GM18505 (cell line): ENCODE measurements around the gene COL4A2.

ENCODE experiments used
- ATAC-seq: cut with Tn5 transposase; IDR thresholded peaks from one replicate; pipeline ENCODE4 v1.9.1; 2021; ENCODE audit not compliant: unreplicated experiment
- POLR2A ChIP-seq: IDR thresholded peaks from 4 replicates; pipeline ENCODE4 v1.6.1; 2011; ENCODE audit warnings: borderline replicate concordance; ENCODE audit not compliant: insufficient read depth, insufficient read length; ENCODE audit errors: extremely low read depth

The COL4A2 gene

DNA sequence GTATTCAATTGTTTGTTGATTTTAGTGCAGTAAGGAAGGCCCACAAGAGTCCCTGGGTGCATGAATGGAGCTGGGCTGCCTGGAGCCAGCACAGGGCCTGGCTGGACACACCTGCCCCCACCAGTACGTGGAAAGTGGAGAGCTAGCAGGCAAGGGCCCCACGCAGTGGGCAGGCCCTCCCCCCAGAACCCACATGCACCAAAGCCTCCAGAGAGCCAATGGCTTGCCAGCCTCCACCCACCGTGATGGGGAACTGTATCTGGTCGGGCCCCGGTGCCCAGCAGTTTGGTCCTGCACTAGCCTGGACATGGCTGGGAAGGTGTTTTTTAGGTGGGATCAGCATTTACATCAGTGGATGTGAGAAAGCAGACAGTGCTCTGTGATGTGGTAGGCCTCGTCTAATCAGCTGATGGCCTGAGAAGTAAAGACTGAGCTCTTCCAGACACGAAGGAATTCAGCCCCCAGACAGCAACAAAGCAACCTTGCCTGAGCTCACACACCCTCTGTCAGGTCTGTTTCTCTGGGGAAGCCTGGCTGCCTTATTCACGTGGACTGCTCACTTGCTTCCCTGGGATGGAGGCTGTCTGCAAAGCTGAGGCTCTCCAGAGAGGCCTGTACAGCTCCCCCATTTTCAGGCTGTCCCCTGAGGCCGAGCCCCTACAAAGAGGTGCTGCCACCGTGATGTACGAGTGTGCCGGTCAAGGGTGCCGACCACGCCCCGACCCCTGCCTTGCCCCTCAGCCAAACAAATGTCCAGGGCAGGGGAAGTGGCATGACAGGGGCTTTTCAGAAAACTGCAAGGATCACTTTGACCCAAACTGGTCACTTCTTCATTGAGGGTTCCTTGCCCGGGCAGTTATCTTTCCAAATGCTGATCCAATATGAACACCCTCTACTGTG lies 226.9 kb downstream of the COL4A2 start:
- no peak for ATAC-seq
- TF ChIP-seq POLR2A, result no peak

DNA sequence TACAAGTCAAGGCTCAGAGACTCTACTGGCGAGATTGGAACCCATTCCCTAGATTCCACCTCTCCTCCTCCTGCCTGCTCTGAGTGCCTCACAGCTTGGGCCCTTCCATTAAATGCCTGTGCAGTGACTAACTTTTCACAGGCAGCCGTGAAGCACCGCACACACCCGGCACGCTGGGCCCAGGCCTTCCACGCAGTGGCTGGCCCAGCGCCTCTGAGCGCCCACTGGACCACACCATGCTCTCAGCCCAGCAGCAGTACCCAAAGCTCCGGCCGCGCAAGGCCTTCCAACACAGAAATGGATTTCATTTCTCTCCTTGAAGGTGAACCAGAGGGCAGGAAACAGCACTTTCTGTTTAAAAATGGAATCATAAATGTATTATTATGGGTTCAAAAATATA lies 228.4 kb downstream of the COL4A2 start:
- ATAC-seq, result no peak
- TF ChIP-seq POLR2A, result no peak

DNA sequence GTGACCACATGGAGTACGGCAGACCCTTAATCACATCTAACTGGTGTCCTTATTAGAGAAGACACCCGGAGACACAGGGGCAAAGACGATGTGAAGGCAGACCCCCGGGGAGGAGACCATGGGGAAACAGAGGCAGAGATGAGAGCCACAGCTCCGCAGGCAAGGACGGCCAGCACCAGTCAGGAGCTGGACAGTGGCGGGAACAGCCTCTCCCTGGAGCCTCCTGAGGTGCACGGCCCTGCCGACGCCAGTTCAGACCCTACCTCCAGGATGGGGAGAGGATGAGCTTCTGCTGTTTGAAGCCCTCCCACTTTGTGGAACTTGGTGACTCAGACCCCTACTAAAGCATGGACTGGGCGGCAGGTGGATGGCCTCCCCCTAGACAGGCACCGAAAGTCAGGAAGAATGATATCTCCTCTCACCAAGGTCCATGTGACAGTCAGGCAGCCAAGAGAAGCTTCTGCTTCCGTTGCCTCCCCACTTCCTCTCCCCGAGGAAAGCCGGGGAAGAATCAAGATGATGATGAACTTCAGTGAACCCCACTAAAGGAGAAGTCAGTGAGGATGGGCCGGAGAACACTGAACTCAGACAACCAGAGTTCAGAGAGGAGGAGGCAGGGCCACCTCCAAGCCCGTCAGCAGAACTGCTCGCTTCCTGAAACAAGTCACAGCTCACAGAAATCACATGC lies 229.1 kb downstream of the COL4A2 start:
- no peak for ATAC-seq
- no peak for TF ChIP-seq POLR2A

DNA sequence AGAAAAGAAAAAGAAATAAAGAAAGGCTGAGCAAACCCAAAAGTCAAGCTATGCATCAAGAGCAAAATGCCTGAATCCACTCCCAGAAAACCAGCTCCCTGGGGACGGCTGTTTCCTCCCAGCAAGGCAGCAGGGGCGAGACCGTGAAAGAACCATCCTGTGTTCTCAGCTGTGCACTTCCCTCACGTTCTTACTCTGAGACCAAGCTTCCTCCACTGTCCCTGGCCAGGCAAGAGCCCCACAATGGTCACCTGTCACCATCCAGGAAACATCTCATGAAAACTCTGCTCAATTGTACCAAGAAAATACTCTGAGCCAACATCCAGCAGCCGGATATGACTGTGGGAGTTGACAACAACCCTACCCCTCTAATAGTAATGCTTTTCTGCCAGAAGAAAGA lies 231.5 kb downstream of the COL4A2 start:
- no peak for TF ChIP-seq POLR2A

DNA sequence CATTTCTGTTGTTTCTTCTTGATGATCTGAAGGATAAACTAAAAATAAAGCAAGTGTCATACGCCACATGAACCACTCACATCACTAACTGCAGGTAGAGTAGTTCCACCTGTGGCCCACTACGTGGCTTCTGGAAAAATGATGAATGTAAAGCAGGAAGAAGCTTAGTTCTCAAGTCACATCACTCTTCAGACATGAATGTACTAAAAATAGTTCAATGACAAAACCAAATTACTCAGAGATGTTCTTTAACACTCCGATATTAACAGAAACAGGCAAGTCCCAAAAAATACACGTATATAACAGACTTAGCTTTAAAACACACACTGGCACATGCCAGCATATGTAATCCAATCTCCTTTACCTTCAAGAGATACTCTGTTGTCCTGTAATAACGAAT lies 232.8 kb downstream of the COL4A2 start:
- no peak for ATAC-seq
- TF ChIP-seq POLR2A, result no peak

More for the DNA sequence above, 231.5 kb downstream of the COL4A2 start:
- no peak for ATAC-seq

DNA sequence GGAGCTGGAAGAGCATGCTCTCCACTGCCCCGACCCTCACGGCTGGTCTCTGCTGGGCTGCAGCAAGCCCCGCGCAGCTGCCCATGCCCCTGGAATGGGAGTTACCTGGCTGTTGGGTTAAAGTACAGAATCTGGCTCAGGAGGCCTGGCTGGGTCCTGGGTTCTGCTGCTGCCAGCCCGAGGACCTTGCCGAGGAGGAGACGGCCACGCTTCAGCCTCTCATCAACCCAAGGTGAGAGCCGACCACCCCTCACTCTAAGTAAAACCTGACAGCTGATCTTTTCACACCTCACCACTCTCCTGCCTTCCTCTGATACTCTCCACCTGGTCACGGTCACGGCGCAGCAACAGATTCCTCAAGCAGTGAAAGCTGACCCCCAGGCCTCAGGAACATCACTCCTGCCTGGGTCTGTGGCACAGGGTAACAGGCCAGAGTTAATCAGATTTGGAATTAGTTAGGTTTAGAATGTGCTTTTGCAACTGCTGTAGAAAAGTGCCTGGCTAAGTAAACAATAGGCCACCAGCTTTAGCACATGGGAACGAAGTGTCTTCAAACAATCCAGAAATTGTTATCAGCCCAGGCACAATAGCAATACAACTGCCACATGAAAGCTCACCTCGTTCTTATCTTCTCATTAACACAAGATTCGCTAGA lies 233.9 kb downstream of the COL4A2 start:
- no peak for TF ChIP-seq POLR2A
- ATAC-seq, result no peak

DNA sequence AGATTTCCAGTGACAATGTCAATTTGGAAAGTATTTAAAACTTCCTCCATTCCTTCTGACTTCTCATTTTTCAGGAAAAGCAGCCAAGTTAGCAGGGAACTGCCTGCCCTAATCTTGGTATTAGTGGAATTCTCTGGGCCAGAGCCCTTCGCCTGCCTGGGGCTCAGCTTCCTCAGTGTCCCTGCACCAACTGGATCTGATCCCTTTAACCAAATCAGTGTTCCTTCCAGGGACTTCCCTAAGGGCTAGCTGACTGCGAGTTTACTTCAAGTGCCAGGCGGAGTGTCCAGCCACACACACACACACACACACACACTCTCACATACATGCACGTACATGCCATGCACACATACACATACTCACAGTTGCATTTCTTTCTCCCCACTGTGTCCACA lies 234.4 kb downstream of the COL4A2 start:
- ATAC-seq, result no peak
- no peak for TF ChIP-seq POLR2A

DNA sequence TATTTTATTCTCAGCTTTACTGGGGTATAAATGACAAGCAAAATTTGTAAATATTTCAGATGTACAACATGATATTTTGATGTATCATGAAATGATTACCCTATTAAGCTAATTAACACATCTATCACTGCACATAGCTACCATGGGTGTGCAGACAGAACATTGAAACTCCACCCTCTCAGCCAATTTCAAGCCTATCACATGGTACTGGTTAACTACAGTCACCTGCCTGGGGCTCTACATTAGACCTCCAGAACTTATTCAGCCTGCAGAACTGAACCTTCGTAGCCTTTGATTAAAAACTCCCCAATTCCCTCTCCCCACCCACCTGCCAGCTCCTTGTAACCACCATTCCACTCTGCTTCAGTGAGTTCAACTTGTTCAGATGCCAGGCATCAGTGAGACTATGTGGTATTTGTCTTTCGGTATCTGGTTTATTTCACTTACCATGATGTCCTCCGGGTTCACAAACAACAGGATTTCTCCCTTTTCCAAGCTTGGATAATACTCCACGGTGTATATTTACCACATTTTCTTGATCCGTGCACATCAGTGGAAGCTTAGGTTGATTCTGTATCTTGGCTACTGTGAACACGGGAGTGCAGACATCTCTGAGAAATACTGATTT lies 235.2 kb downstream of the COL4A2 start:
- TF ChIP-seq POLR2A, result no peak
- ATAC-seq, result no peak

DNA sequence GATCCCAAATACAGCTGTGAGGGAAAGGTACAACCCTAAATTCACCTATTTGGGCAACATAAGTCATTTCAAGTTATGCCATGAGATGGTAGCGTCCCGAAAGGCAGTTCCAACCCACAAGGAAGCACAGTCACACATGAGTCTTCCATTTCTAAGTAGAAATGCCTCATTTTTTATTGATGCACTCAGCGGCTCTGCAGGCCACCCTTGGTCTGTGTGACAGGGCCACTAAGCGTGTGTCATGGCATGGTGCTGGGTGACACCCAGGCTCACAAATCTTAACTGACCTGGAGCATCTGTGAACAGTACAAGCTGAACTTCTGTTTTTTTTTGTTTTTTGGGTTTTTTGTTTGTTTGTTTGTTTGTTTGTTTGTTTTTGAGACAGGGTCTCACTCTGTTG lies 239.3 kb downstream of the COL4A2 start:
- no peak for TF ChIP-seq POLR2A
- ATAC-seq, result no peak

DNA sequence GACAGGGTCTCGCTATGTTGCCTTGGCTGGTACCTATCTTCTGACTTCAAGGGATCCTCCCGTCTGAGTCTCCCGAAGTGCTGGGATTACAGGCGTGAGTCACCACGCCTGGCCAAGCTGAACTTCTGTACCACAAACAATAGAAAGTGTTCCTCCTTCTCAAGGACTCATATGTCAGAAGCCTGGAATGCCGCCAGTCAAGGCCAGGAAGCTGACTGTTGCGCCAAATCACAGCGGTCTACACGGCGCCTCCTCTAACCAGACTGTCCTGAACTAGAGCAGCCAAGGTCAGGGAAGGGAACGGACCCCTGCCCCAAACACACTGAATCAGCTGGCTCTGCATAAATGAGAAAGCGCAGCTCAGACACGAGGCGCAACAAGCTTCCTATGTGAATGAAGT lies 239.8 kb downstream of the COL4A2 start:
- no peak for TF ChIP-seq POLR2A
- ATAC-seq, result no peak

DNA sequence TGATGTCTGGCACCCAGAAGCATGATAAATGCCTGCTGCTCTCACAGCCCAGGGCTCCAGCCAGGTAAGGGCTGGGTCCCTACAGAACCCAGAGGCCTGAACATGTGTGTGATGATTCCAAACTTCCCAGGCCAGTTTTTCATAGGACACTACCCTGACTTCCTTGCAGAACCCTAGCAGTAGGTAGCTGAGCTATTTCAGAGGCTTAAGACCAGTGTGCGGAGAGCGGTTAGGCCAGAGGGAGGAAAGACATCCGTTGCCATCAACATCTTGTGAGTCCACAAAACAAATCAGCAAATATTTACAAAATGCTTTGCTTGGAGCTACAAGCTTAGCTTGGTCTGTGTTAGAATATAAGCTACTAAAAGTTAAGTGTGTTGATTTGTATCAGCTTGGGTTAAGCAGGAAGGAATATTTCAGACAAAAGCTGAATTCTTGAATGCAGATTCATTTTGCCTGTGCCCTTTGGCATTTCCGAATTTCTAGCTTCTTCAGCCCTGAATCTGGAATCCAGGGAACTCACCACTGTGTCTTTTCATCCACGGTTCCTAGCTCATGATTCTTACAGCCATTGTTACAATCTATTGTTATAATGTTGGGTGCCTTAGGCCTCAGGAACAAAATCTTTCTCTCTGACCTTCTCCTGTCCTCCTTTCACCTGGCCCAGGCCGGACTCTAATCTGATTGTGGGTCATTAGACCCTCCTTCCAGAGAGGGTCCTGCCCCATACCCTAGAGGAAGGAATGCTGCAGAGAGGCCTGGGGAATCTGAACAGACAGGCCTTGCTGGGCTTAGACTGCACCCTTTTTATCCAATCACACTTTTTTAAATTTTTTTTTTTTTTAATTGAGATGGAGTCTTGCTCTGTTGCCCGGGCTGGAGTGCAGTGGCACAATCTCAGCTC lies 242.1 kb downstream of the COL4A2 start:
- ATAC-seq, result no peak
- no peak for TF ChIP-seq POLR2A

DNA sequence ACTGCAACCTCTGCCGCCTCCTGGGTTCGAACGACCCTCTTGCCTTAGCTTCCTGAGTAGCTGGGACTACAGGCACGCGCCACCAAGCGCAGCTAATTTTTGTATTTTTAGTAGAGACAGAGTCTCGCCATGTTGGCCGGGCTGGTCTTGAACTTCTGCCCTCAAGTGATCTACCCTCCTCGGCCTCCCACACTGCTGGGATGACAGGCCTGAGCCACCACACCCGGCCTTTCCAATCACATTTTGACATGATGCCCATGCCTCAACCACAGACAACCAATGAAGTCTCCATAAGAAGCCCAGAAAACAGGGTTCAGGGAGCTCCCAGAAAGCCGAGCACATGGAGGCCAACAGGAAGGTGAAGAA lies 242.7 kb downstream of the COL4A2 start:
- no peak for ATAC-seq
- TF ChIP-seq POLR2A, result no peak
